OCI-LY7 (cell line): ENCODE results near the gene GPR32. TPM values are rescaled to one million over a fixed set of nuclear protein-coding genes. Genes with fewer than 3 reads are reported as not detected.

Source experiments
- BruUV-seq: library from RNA; stranded (reverse); fragments of 400-500 nt; replicated peaks from 2 replicates; lab custom pipeline; 2021; lab: Mats Ljungman, UMichigan
- CTCF ChIA-PET: fragments of 300-600 bp; sonication (Branson Sonifier 250); formaldehyde crosslinking; loops from one replicate; lab custom pipeline; 2022; ENCODE audit warnings: antibody characterized with exemption; ENCODE audit not compliant: unreplicated experiment; lab: Charles Lee
- POLR2A ChIA-PET: fragments of 300-600 bp; sonication (Branson Sonifier 250); formaldehyde crosslinking; loops from one replicate; lab custom pipeline; 2022; ENCODE audit warnings: antibody characterized with exemption; lab: Charles Lee
- DNase-seq: peaks from one replicate; pipeline ENCODE4 v3.0.0-alpha.2; 2015; ENCODE audit warnings: low spot score
- H2AFZ ChIP-seq: fragments of 200-600 bp; sonication (generic), shearing (Covaris generic); 2 replicates; pipeline ENCODE4 v1.6.1; 2014; ENCODE audit warnings: mild to moderate bottlenecking, antibody characterized with exemption, low read length, moderate library complexity
- H3K27ac ChIP-seq: fragments of 200-600 bp; sonication (generic); 2 replicates; pipeline ENCODE4 v1.5.1; 2014; ENCODE audit warnings: mixed run types, low read depth, mild to moderate bottlenecking, moderate library complexity, low read length, inconsistent platforms; ENCODE audit not compliant: poor library complexity, severe bottlenecking
- H3K36me3 ChIP-seq: fragments of 200-600 bp; sonication (generic); 2 replicates; pipeline ENCODE4 v1.6.1; 2014; ENCODE audit warnings: mild to moderate bottlenecking, antibody characterized with exemption, low read length, moderate library complexity, mixed read lengths; ENCODE audit not compliant: insufficient read depth
- H3K4me1 ChIP-seq: fragments of 200-600 bp; sonication (generic); 2 replicates; pipeline ENCODE4 v1.5.1; 2014; ENCODE audit warnings: mild to moderate bottlenecking, low read length; ENCODE audit not compliant: insufficient read depth, poor library complexity, severe bottlenecking
- H3K4me2 ChIP-seq: fragments of 200-600 bp; sonication (generic); 2 replicates; pipeline ENCODE4 v1.6.1; 2014; ENCODE audit warnings: mild to moderate bottlenecking, low read length
- H3K4me3 ChIP-seq: fragments of 200-600 bp; sonication (generic); 2 replicates; pipeline ENCODE4 v1.5.1; 2014; ENCODE audit warnings: mild to moderate bottlenecking, low read depth, low read length; ENCODE audit not compliant: poor library complexity, severe bottlenecking
- H3K79me2 ChIP-seq: fragments of 200-600 bp; sonication (generic); 2 replicates; pipeline ENCODE4 v1.6.1; 2016; ENCODE audit warnings: low read depth, mild to moderate bottlenecking, low read length, moderate library complexity, mixed read lengths; ENCODE audit not compliant: insufficient read depth
- H3K9me2 ChIP-seq: fragments of 200-600 bp; sonication (generic); 2 replicates; pipeline ENCODE4 v1.6.1; 2016; ENCODE audit warnings: mild to moderate bottlenecking, low read length, mixed read lengths; ENCODE audit not compliant: insufficient read depth
- H3K9me3 ChIP-seq: fragments of 200-600 bp; sonication (generic); 2 replicates; pipeline ENCODE4 v1.6.1; 2014; ENCODE audit warnings: mild to moderate bottlenecking, mixed run types, low read length, mixed read lengths
- H4K20me1 ChIP-seq: fragments of 200-600 bp; sonication (generic); 2 replicates; pipeline ENCODE4 v1.6.1; 2014; ENCODE audit warnings: mild to moderate bottlenecking, antibody characterized with exemption, low read length, moderate library complexity, mixed read lengths; ENCODE audit not compliant: insufficient read depth
- CTCF ChIP-seq: fragments of 200-600 bp; sonication (generic); conservative IDR thresholded peaks from 2 replicates; pipeline ENCODE4 v1.5.1; 2014; ENCODE audit warnings: mild to moderate bottlenecking, antibody characterized with exemption, low read length, moderate library complexity, mixed read lengths
- EZH2phosphoT487 ChIP-seq: fragments of 200-600 bp; sonication (generic); IDR thresholded peaks from 2 replicates; pipeline ENCODE4 v1.6.1; 2018; ENCODE audit warnings: low read depth, borderline replicate concordance, mild to moderate bottlenecking, mixed run types, antibody characterized with exemption, low read length, moderate library complexity, mixed read lengths
- intact Hi-C: fragments of 100-400 bp; cut with micrococcal nuclease; formaldehyde crosslinking; loops from one replicate; pipeline ENCODE4 v1.10.0; 2022; ENCODE audit not compliant: unreplicated experiment
- total RNA-seq, 2 experiments: library from RNA; depleted of rRNA in 1 of 2; stranded (reverse); fragments of >200 nt in 1 of 2; shearing (Covaris generic) in 1 of 2; gene quantifications; 2 replicates each; pipeline ENCODE4 v1.2.3, GENCODE V29; 2014 to 2022

Gene GPR32
- total RNA-seq, 2 experiments from 2014 or later = not detected

GRCh38 chr19:50725218-50725910, 44.9 kb upstream of the GPR32 start:
- peaks cover 16% of the 10 kb centered on the region for H3K4me1 ChIP-seq
- peak overlapping the region; percentile 45; the same call in 1 of the 2 replicates for H2AFZ ChIP-seq
- H3K9me3 ChIP-seq = no peaks in the 10 kb centered on the region
- no peaks in the 10 kb centered on the region for H4K20me1 ChIP-seq
- POLR2A ChIA-PET = interaction anchor here (0.7 to 1.4 kb wide), 2 partner anchors 12 to 82 kb away, joined by 4 to 10 read pairs; no protein-coding TSS in a partner anchor
- BruUV-seq = no TSS peak
- peak overlapping the region; percentile 84 for H3K4me2 ChIP-seq
- intact Hi-C loops = loop anchor here (2.0 kb wide), 1 partner anchor 67 kb away; no protein-coding TSS in a partner anchor
- DNase-seq = no peak
- H3K36me3 ChIP-seq = no peaks in the 10 kb centered on the region
- H3K27ac ChIP-seq = no peak overlapping the region
- H3K9me2 ChIP-seq = no peaks in the 10 kb centered on the region
- H3K4me3 ChIP-seq = peak overlapping the region; percentile 76
- CTCF ChIA-PET = no interaction called here
- TF ChIP-seq EZH2phosphoT487 (no peak), CTCF (no peak)
- no peaks in the 10 kb centered on the region for H3K79me2 ChIP-seq

- ChIA-PET POLR2A (no interaction called here), CTCF (no interaction called here)
- Histone ChIP-seq H3K4me1 (peaks cover 11% of the 10 kb centered on the region), H3K36me3 (no peaks in the 10 kb centered on the region), H3K9me3 (no peaks in the 10 kb centered on the region), H3K27ac (no peak overlapping the region), H3K79me2 (no peaks in the 10 kb centered on the region), H4K20me1 (no peaks in the 10 kb centered on the region), H3K4me2 (peak overlapping the region; percentile 84), H3K4me3 (peak overlapping the region; percentile 76), H2AFZ (no peak overlapping the region), H3K9me2 (no peaks in the 10 kb centered on the region)
- BruUV-seq = TSS peak; percentile 81
- intact Hi-C loops = loop anchor here (2.0 kb wide), 1 partner anchor 67 kb away; no protein-coding TSS in a partner anchor
- no peak for DNase-seq
- no peak for TF ChIP-seq CTCF
- no peak for TF ChIP-seq EZH2phosphoT487
These were observed 44.4 kb upstream of the GPR32 start for GRCh38 chr19:50725911-50726230.

DNA sequence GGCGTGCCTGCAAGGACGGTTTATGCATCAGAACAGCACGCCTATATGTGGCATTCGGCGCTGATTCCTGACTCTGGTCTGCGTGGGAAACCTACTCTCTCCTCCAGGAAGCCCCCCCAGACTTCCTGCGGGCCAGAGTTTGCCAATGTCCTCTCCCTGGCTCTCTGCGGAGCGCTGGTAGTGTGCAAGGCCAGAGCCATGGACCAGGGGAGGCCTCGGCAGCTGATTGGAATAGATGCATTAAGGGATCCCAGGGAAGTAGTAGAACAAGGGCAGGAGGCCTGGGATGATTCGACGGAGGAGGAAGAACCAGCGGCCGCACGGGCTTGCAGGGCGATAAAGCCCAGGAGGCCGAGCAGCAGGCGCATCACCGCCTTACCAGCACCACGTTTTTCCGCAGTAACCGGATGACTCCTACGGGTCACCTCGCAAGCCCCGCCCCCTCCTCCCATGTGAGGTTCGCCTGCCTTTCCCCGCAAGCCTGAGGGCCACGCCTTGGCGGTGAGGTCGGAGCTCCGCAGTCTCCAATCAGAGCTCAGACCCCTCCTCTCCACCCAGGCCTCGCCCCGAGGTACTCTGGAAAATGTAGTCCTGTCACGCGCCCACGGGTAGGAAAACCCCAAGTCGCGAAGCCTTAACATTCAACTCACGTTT, 42.1 kb upstream of the GPR32 start:
- intact Hi-C loops = no loop called here
- no peak overlapping the region for H3K27ac ChIP-seq
- BruUV-seq = no TSS peak
- no peaks in the 10 kb centered on the region for H4K20me1 ChIP-seq
- H3K36me3 ChIP-seq = no peaks in the 10 kb centered on the region
- no peaks in the 10 kb centered on the region for H3K9me3 ChIP-seq
- no peak overlapping the region for H3K4me2 ChIP-seq
- H3K9me2 ChIP-seq = no peaks in the 10 kb centered on the region
- H3K4me3 ChIP-seq = no peak overlapping the region
- no peak overlapping the region for H2AFZ ChIP-seq
- no peaks in the 10 kb centered on the region for H3K79me2 ChIP-seq
- peaks cover 11% of the 10 kb centered on the region for H3K4me1 ChIP-seq
- TF ChIP-seq CTCF (no peak), EZH2phosphoT487 (no peak)
- ChIA-PET CTCF (no interaction called here), POLR2A (no interaction called here)
- no peak for DNase-seq
